Activated CD8-positive, alpha-beta T cell treated with anti-CD3 and anti-CD28 coated beads, Interleukin-2, amount 10 ng/mL, durations not matched to agents 7 days and 5 days (primary cell): ENCODE results near the gene FCMR. TPM values are rescaled to one million over a fixed set of nuclear protein-coding genes. Genes with fewer than 3 reads are reported as not detected.

Experiments used
- ATAC-seq: fragments of 150-1000 bp; cut with Tn5 transposase; one replicate; pipeline ENCODE4 v1.10.0; 2021; ENCODE audit warnings: moderate library complexity
- CTCF ChIA-PET: fragments of 350-600 bp; sonication (Branson Sonifier 250); formaldehyde crosslinking; loops from one replicate; lab custom pipeline; 2021; ENCODE audit warnings: antibody characterized with exemption; lab: Charles Lee
- POLR2A ChIA-PET: fragments of 350-600 bp; sonication (Branson Sonifier 250); formaldehyde crosslinking; loops from one replicate; lab custom pipeline; 2021; ENCODE audit warnings: antibody characterized with exemption; lab: Charles Lee
- DNase-seq: peaks from one replicate; pipeline ENCODE4 v3.0.0-alpha.2; 2020
- H3K27ac Mint-ChIP-seq: one replicate; pipeline ENCODE4 v1.8.0; 2021; ENCODE audit warnings: mild to moderate bottlenecking, mixed read lengths
- H3K27me3 Mint-ChIP-seq: one replicate; pipeline ENCODE4 v1.8.0; 2021; ENCODE audit warnings: low read depth, mixed read lengths
- H3K36me3 Mint-ChIP-seq: one replicate; pipeline ENCODE4 v1.8.0; 2021; ENCODE audit warnings: low read depth, mixed read lengths
- H3K4me1 Mint-ChIP-seq: one replicate; pipeline ENCODE4 v1.8.0; 2021; ENCODE audit warnings: low read depth, mixed read lengths
- H3K4me3 Mint-ChIP-seq: one replicate; pipeline ENCODE4 v1.8.0; 2021; ENCODE audit warnings: mild to moderate bottlenecking, mixed read lengths
- H3K9me3 Mint-ChIP-seq: one replicate; pipeline ENCODE4 v1.8.0; 2022; ENCODE audit warnings: mixed read lengths; ENCODE audit not compliant: insufficient read depth
- total RNA-seq, 2 experiments: library from RNA; stranded (reverse); gene quantifications; one replicate each; pipeline ENCODE4 v1.2.3, GENCODE V29; 2021

Gene FCMR
- total RNA-seq, 2 experiments from 2014 or later, result 51.5 to 56.8 TPM

- Mint-ChIP-seq H3K4me3 (no peak overlapping the region), H3K4me1 (peaks cover 24% of the 10 kb centered on the region), H3K27me3 (peaks cover 15% of the 10 kb centered on the region), H3K27ac (no peak overlapping the region), H3K9me3 (no peaks in the 10 kb centered on the region), H3K36me3 (no peaks in the 10 kb centered on the region)
- ATAC-seq (no peak), DNase-seq (peak; percentile 12)
- POLR2A ChIA-PET, result interaction anchor here (1.3 kb wide), 1 partner anchor 14 kb away, joined by 6 read pairs; no protein-coding TSS in a partner anchor
- CTCF ChIA-PET, result interaction anchor here (0.7 to 2.4 kb wide), 10 partner anchors 9 to 94 kb away, joined by 3 to 6 read pairs (median 4); partner anchors contain the start of gene IL20
Observed at GRCh38 chr1:206887701-206888100, 34.0 kb downstream of the FCMR start.

GRCh38 chr1:206886831-206887230 lies 34.9 kb downstream of the FCMR start:
- POLR2A ChIA-PET, result no interaction called here
- peaks cover 24% of the 10 kb centered on the region for H3K4me1 Mint-ChIP-seq
- H3K27me3 Mint-ChIP-seq, result peaks cover 15% of the 10 kb centered on the region
- no peak overlapping the region for H3K27ac Mint-ChIP-seq
- H3K4me3 Mint-ChIP-seq, result no peak overlapping the region
- DNase-seq (peak; percentile 1), ATAC-seq (no peak)
- no peaks in the 10 kb centered on the region for H3K9me3 Mint-ChIP-seq
- H3K36me3 Mint-ChIP-seq, result no peaks in the 10 kb centered on the region
- CTCF ChIA-PET, result interaction anchor here (0.7 to 2.4 kb wide), 4 partner anchors 19 to 95 kb away, joined by 3 to 6 read pairs (median 5); partner anchors contain the start of gene IL20

GRCh38 chr1:206885341-206886060 lies 36.2 kb downstream of the FCMR start:
- CTCF ChIA-PET, result interaction anchor here (1.1 to 5.9 kb wide), 6 partner anchors 21 to 76 kb away, joined by 3 to 27 read pairs (median 8); partner anchors contain the start of gene IL20
- Mint-ChIP-seq H3K27ac (no peak overlapping the region), H3K36me3 (no peaks in the 10 kb centered on the region), H3K27me3 (peaks cover 15% of the 10 kb centered on the region), H3K9me3 (no peaks in the 10 kb centered on the region), H3K4me1 (peaks cover 15% of the 10 kb centered on the region), H3K4me3 (no peak overlapping the region)
- ATAC-seq (no peak), DNase-seq (no peak)
- POLR2A ChIA-PET, result no interaction called here

- ChIA-PET CTCF (interaction anchor here (0.7 to 5.9 kb wide), 14 partner anchors 9 to 157 kb away, joined by 3 to 27 read pairs (median 4); partner anchors contain the start of genes IL20 and IL24), POLR2A (no interaction called here)
- H3K36me3 Mint-ChIP-seq, result peaks cover 6% of the 10 kb centered on the region
- ATAC-seq, result no peak
- no peak overlapping the region for H3K27ac Mint-ChIP-seq
- H3K9me3 Mint-ChIP-seq, result peaks cover 6% of the 10 kb centered on the region
- peaks cover 15% of the 10 kb centered on the region for H3K27me3 Mint-ChIP-seq
- peaks cover 2% of the 10 kb centered on the region for H3K4me1 Mint-ChIP-seq
- no peak overlapping the region for H3K4me3 Mint-ChIP-seq
- peak; percentile 6 for DNase-seq
Observed at GRCh38 chr1:206883876-206884275, 37.9 kb downstream of the FCMR start.

GRCh38 chr1:206883160-206883559 lies 38.6 kb downstream of the FCMR start:
- no peak for DNase-seq

GRCh38 chr1:206882555-206882954 lies 39.2 kb downstream of the FCMR start:
- no peak overlapping the region for H3K4me3 Mint-ChIP-seq
- peaks cover 12% of the 10 kb centered on the region for H3K36me3 Mint-ChIP-seq
- DNase-seq (peak; percentile 13), ATAC-seq (no peak)
- H3K9me3 Mint-ChIP-seq, result peaks cover 19% of the 10 kb centered on the region
- ChIA-PET POLR2A (no interaction called here), CTCF (interaction anchor here (1.7 to 5.9 kb wide), 3 partner anchors 11 to 30 kb away, joined by 6 to 27 read pairs (median 24); partner anchors contain the start of gene IL20)
- no peaks in the 10 kb centered on the region for H3K4me1 Mint-ChIP-seq
- peaks cover 12% of the 10 kb centered on the region for H3K27me3 Mint-ChIP-seq
- no peak overlapping the region for H3K27ac Mint-ChIP-seq

More at GRCh38 chr1:206883160-206883559, 38.6 kb downstream of the FCMR start:
- peaks cover 12% of the 10 kb centered on the region for H3K27me3 Mint-ChIP-seq
- ChIA-PET CTCF (interaction anchor here (0.6 to 5.9 kb wide), 12 partner anchors 10 to 157 kb away, joined by 3 to 27 read pairs (median 4); partner anchors contain the start of gene IL20), POLR2A (interaction anchor here (0.5 kb wide), 1 partner anchor 214 kb away, joined by 4 read pairs; no protein-coding TSS in a partner anchor)
- peaks cover 10% of the 10 kb centered on the region for H3K36me3 Mint-ChIP-seq
- H3K4me3 Mint-ChIP-seq, result no peak overlapping the region
- H3K27ac Mint-ChIP-seq, result no peak overlapping the region
- peaks cover 14% of the 10 kb centered on the region for H3K9me3 Mint-ChIP-seq
- ATAC-seq, result no peak
- H3K4me1 Mint-ChIP-seq, result no peaks in the 10 kb centered on the region

- Mint-ChIP-seq H3K4me3 (no peak overlapping the region), H3K36me3 (peaks cover 17% of the 10 kb centered on the region), H3K27me3 (peaks cover 5% of the 10 kb centered on the region), H3K9me3 (peaks cover 25% of the 10 kb centered on the region), H3K27ac (no peak overlapping the region), H3K4me1 (no peaks in the 10 kb centered on the region)
- CTCF ChIA-PET, result interaction anchor here (0.9 to 5.9 kb wide), 6 partner anchors 16 to 145 kb away, joined by 3 to 27 read pairs (median 10); partner anchors contain the start of gene IL20
- DNase-seq, result peak; percentile 4
- POLR2A ChIA-PET, result no interaction called here
- no peak for ATAC-seq
Observed at GRCh38 chr1:206880314-206880713, 41.4 kb downstream of the FCMR start.

- DNase-seq (no peak), ATAC-seq (no peak)
- peaks cover 4% of the 10 kb centered on the region for H3K27me3 Mint-ChIP-seq
- peaks cover 19% of the 10 kb centered on the region for H3K36me3 Mint-ChIP-seq
- no peak overlapping the region for H3K4me3 Mint-ChIP-seq
- CTCF ChIA-PET, result interaction anchor here (0.6 to 4.6 kb wide), 13 partner anchors 10 to 112 kb away, joined by 3 to 20 read pairs (median 4); partner anchors contain the start of gene IL20
- POLR2A ChIA-PET, result no interaction called here
- H3K9me3 Mint-ChIP-seq, result peaks cover 25% of the 10 kb centered on the region
- no peaks in the 10 kb centered on the region for H3K4me1 Mint-ChIP-seq
- no peak overlapping the region for H3K27ac Mint-ChIP-seq
Observed at GRCh38 chr1:206878456-206878855, 43.3 kb downstream of the FCMR start.

GRCh38 chr1:206875752-206876377 lies 45.9 kb downstream of the FCMR start:
- Mint-ChIP-seq H3K36me3 (peaks cover 23% of the 10 kb centered on the region), H3K4me3 (no peak overlapping the region), H3K27me3 (peaks cover 2% of the 10 kb centered on the region), H3K9me3 (peaks cover 30% of the 10 kb centered on the region), H3K27ac (no peak overlapping the region), H3K4me1 (no peaks in the 10 kb centered on the region)
- POLR2A ChIA-PET, result no interaction called here
- no peak for DNase-seq
- CTCF ChIA-PET, result no interaction called here
- ATAC-seq, result no peak

GRCh38 chr1:206873603-206874188 lies 48.0 kb downstream of the FCMR start:
- ChIA-PET CTCF (interaction anchor here (1.0 to 1.9 kb wide), 5 partner anchors 12 to 109 kb away, joined by 3 to 8 read pairs (median 4); no protein-coding TSS in a partner anchor), POLR2A (no interaction called here)
- peaks cover 17% of the 10 kb centered on the region for H3K36me3 Mint-ChIP-seq
- no peak overlapping the region for H3K27ac Mint-ChIP-seq
- DNase-seq (no peak), ATAC-seq (no peak)
- no peak overlapping the region for H3K4me3 Mint-ChIP-seq
- no peaks in the 10 kb centered on the region for H3K4me1 Mint-ChIP-seq
- H3K27me3 Mint-ChIP-seq, result peaks cover 5% of the 10 kb centered on the region
- peaks cover 22% of the 10 kb centered on the region for H3K9me3 Mint-ChIP-seq

GRCh38 chr1:206872139-206872538 lies 49.6 kb downstream of the FCMR start:
- ATAC-seq (no peak), DNase-seq (no peak)
- Mint-ChIP-seq H3K27me3 (peaks cover 16% of the 10 kb centered on the region), H3K27ac (no peak overlapping the region), H3K4me1 (no peaks in the 10 kb centered on the region), H3K9me3 (peaks cover 7% of the 10 kb centered on the region), H3K36me3 (peaks cover 11% of the 10 kb centered on the region), H3K4me3 (no peak overlapping the region)
- ChIA-PET CTCF (interaction anchor here (0.8 to 1.9 kb wide), 7 partner anchors 10 to 137 kb away, joined by 3 to 8 read pairs (median 3); no protein-coding TSS in a partner anchor), POLR2A (no interaction called here)
